ENCODE results near the gene MXRA7. TPM values are rescaled to one million over a fixed set of nuclear protein-coding genes. Genes with fewer than 3 reads are reported as not detected.
A peak's percentile ranks its signal among the peaks of the same experiment; 100 is the strongest.
"Not testable (repeated sequence)": the region's sequence is repeated elsewhere in the genome, so short reads cannot be mapped to it uniquely, and the experiment has no call there.

Gene MXRA7
- total RNA-seq, 1 donor from 2014 or later, result 34.6 TPM

- DNase-seq, result no peak
Measured at GRCh38 chr17:76716146-76716838, 5.5 kb upstream of the MXRA7 start.

GRCh38 chr17:76715496-76715830, 4.7 kb upstream of the MXRA7 start:
- no peak for DNase-seq

- no peak for DNase-seq
Measured at GRCh38 chr17:76714822-76715495, 4.2 kb upstream of the MXRA7 start.

GRCh38 chr17:76714336-76714735, 3.6 kb upstream of the MXRA7 start:
- DNase-seq, result no peak

GRCh38 chr17:76713765-76714164, 3.0 kb upstream of the MXRA7 start:
- DNase-seq, result no peak

GRCh38 chr17:76712321-76712720, 1.6 kb upstream of the MXRA7 start:
- DNase-seq, result not testable (repeated sequence)

GRCh38 chr17:76709951-76710862, 558 bp downstream of the MXRA7 start:
- not testable (repeated sequence) for DNase-seq

- peak; percentile 45 for DNase-seq
Measured at GRCh38 chr17:76709077-76709950, 1.5 kb downstream of the MXRA7 start.

GRCh38 chr17:76707985-76708807, 2.6 kb downstream of the MXRA7 start:
- peak; percentile 29 for DNase-seq

GRCh38 chr17:76706817-76707216, 3.9 kb downstream of the MXRA7 start:
- no peak for DNase-seq

GRCh38 chr17:76704805-76705204, 6.0 kb downstream of the MXRA7 start:
- no peak for DNase-seq

- no peak for DNase-seq
Measured at GRCh38 chr17:76702941-76703637, 7.7 kb downstream of the MXRA7 start.

GRCh38 chr17:76702076-76702475, 8.7 kb downstream of the MXRA7 start:
- no peak for DNase-seq

- no peak for DNase-seq
Measured at GRCh38 chr17:76701471-76701967, 9.2 kb downstream of the MXRA7 start.

GRCh38 chr17:76700617-76701470, 9.9 kb downstream of the MXRA7 start:
- no peak for DNase-seq

GRCh38 chr17:76700270-76700616, 10.5 kb downstream of the MXRA7 start:
- DNase-seq, result no peak

GRCh38 chr17:76698466-76698977, 12.2 kb downstream of the MXRA7 start:
- DNase-seq, result not testable (repeated sequence)

- DNase-seq, result no peak
Measured at GRCh38 chr17:76697702-76698465, 12.9 kb downstream of the MXRA7 start.

All from occipital lobe (tissue), 2 donors.